Ovary (tissue), 3 donors: ENCODE results near the gene DESI2.

ENCODE experiments used
- CTCF ChIP-seq, 3 donors: fragments of 450-650 bp in 2 of 3; fragments of 200-600 bp in 1 of 3; IDR thresholded peaks; one replicate each; pipeline versions ENCODE4 v1.5.1 to v1.8.0; 2016 to 2022; ENCODE audit warnings: antibody characterized with exemption in 3 of 3, mild to moderate bottlenecking in 1 of 3
- EP300 ChIP-seq: sonication (generic); formaldehyde crosslinking; IDR thresholded peaks from one replicate; pipeline ENCODE4 v1.6.1; 2017; ENCODE audit warnings: antibody characterized with exemption
- donor health status: DM: no; HTN: no; CAD: no.

- TF ChIP-seq CTCF (IDR thresholded peaks at IDR 0.05) (no peak), EP300 (no peak)
Measured at GRCh38 chr1:244672946-244673682, 20.2 kb downstream of the DESI2 start.
